ENCODE data around the gene SPAG9.

Gene SPAG9

GRCh38 chr17:50934672-50935220 is 185.9 kb downstream of the SPAG9 start:
- no peak for DNase-seq

GRCh38 chr17:50934161-50934560 is 186.5 kb downstream of the SPAG9 start:
- DNase-seq: no peak

GRCh38 chr17:50931144-50931908 is 189.3 kb downstream of the SPAG9 start:
- DNase-seq: peak; percentile 67

- DNase-seq: no peak
Observed at GRCh38 chr17:50928646-50929045, 192.0 kb downstream of the SPAG9 start.

GRCh38 chr17:50927287-50927686 is 193.4 kb downstream of the SPAG9 start:
- DNase-seq: no peak

GRCh38 chr17:50926523-50926922 is 194.1 kb downstream of the SPAG9 start:
- DNase-seq: no peak

GRCh38 chr17:50925296-50925891 is 195.3 kb downstream of the SPAG9 start:
- DNase-seq: no peak

GRCh38 chr17:50924800-50925199 is 195.9 kb downstream of the SPAG9 start:
- no peak for DNase-seq

GRCh38 chr17:50924300-50924699 is 196.4 kb downstream of the SPAG9 start:
- no peak for DNase-seq

GRCh38 chr17:50923611-50924010 is 197.1 kb downstream of the SPAG9 start:
- no peak for DNase-seq

- no peak for DNase-seq
Observed at GRCh38 chr17:50922721-50923405, 197.8 kb downstream of the SPAG9 start.

- no peak for DNase-seq
Observed at GRCh38 chr17:50922107-50922506, 198.6 kb downstream of the SPAG9 start.

GRCh38 chr17:50920891-50921586 is 199.6 kb downstream of the SPAG9 start:
- DNase-seq: no peak

GRCh38 chr17:50920041-50920410 is 200.6 kb downstream of the SPAG9 start:
- no peak for DNase-seq

GRCh38 chr17:50919321-50920040 is 201.2 kb downstream of the SPAG9 start:
- DNase-seq: peak; percentile 95

GRCh38 chr17:50918933-50919296 is 201.8 kb downstream of the SPAG9 start:
- DNase-seq: no peak

- no peak for DNase-seq
Observed at GRCh38 chr17:50918071-50918932, 202.4 kb downstream of the SPAG9 start.

- DNase-seq: no peak
Observed at GRCh38 chr17:50917418-50917743, 203.3 kb downstream of the SPAG9 start.

- DNase-seq: no peak
Observed at GRCh38 chr17:50916708-50917417, 203.8 kb downstream of the SPAG9 start.

GRCh38 chr17:50916026-50916707 is 204.5 kb downstream of the SPAG9 start:
- DNase-seq: no peak
